HG03139 (cell line): ENCODE results near the gene MPPED1.

ENCODE experiments used
- ATAC-seq: cut with Tn5 transposase; IDR thresholded peaks from one replicate; pipeline ENCODE4 v1.9.1; 2021; ENCODE audit not compliant: unreplicated experiment

The MPPED1 gene

GRCh38 chr22:43409800-43410199 lies 2.0 kb upstream of the MPPED1 start:
- no peak for ATAC-seq

- no peak for ATAC-seq
Observed at GRCh38 chr22:43411040-43411868, 560 bp upstream of the MPPED1 start.

GRCh38 chr22:43412808-43413795 lies 1.3 kb downstream of the MPPED1 start:
- ATAC-seq = no peak

- no peak for ATAC-seq
Observed at GRCh38 chr22:43413826-43414225, 2.0 kb downstream of the MPPED1 start.

- ATAC-seq = no peak
Observed at GRCh38 chr22:43415681-43416080, 3.9 kb downstream of the MPPED1 start.

- no peak for ATAC-seq
Observed at GRCh38 chr22:43417555-43417954, 5.7 kb downstream of the MPPED1 start.

GRCh38 chr22:43418079-43418825 lies 6.4 kb downstream of the MPPED1 start:
- no peak for ATAC-seq

GRCh38 chr22:43419371-43420080 lies 7.7 kb downstream of the MPPED1 start:
- ATAC-seq = no peak

GRCh38 chr22:43421046-43421665 lies 9.3 kb downstream of the MPPED1 start:
- ATAC-seq = no peak

- no peak for ATAC-seq
Observed at GRCh38 chr22:43421914-43422615, 10.3 kb downstream of the MPPED1 start.

- ATAC-seq = no peak
Observed at GRCh38 chr22:43423046-43423445, 11.2 kb downstream of the MPPED1 start.

GRCh38 chr22:43424201-43424600 lies 12.4 kb downstream of the MPPED1 start:
- ATAC-seq = no peak

GRCh38 chr22:43424666-43425630 lies 13.1 kb downstream of the MPPED1 start:
- no peak for ATAC-seq

- ATAC-seq = no peak
Observed at GRCh38 chr22:43425976-43426785, 14.4 kb downstream of the MPPED1 start.

- ATAC-seq = no peak
Observed at GRCh38 chr22:43426816-43427215, 15.0 kb downstream of the MPPED1 start.

GRCh38 chr22:43427296-43428004 lies 15.6 kb downstream of the MPPED1 start:
- no peak for ATAC-seq

- no peak for ATAC-seq
Observed at GRCh38 chr22:43428005-43428485, 16.2 kb downstream of the MPPED1 start.
